GM12864 (cell line): ENCODE data around the gene PDE8B.

Experiments
- DNase-seq: peaks from one replicate; pipeline ENCODE4 v3.0.0-alpha.2; 2011; ENCODE audit warnings: low read depth
- H3K4me3 ChIP-seq: 2 replicates; pipeline ENCODE4 v1.5.1; 2011; ENCODE audit warnings: mild to moderate bottlenecking, low read depth, low read length, control low read depth
- TF ChIP-seq, protein P1 (sequence below): IDR thresholded peaks from 2 replicates; pipeline ENCODE4 v1.5.1; 2011; ENCODE audit warnings: low read depth, mild to moderate bottlenecking, moderate library complexity, low read length, control low read depth, inconsistent platforms; ENCODE audit errors: missing control alignments

The PDE8B gene

DNA sequence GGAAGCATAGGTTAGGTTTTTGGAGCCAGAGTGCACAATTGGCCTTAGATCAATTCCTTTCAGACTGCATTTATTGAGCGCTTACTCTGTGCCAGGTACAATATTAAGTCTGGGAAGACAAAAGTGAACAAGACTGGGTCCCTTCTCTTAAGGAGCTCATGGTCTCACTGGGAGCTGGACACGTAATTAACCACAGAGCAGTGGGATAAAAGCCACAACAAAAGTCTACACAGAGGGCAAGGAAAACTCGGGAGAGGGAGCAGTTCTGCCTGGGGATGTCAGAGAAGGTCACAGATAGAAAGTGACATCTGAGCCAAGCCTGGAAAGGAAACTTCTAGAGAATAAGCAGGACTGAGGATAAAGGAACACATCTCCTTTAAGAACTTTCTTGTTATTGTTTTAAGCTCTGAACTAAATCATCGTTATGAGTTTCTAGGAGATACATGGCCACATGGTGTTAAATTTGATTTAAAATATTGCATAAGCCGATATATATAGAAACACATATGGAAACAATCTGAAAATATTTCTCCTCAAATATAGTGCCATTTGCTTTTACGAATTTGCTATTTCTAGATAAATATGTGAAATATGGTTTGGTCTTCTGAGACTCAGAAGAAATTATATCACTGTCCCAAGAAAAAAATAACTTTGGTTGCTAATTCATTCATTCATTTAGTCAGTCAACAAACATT lies 40.1 kb upstream of the PDE8B start:
- no peak for DNase-seq
- TF ChIP-seq, protein P1, sequence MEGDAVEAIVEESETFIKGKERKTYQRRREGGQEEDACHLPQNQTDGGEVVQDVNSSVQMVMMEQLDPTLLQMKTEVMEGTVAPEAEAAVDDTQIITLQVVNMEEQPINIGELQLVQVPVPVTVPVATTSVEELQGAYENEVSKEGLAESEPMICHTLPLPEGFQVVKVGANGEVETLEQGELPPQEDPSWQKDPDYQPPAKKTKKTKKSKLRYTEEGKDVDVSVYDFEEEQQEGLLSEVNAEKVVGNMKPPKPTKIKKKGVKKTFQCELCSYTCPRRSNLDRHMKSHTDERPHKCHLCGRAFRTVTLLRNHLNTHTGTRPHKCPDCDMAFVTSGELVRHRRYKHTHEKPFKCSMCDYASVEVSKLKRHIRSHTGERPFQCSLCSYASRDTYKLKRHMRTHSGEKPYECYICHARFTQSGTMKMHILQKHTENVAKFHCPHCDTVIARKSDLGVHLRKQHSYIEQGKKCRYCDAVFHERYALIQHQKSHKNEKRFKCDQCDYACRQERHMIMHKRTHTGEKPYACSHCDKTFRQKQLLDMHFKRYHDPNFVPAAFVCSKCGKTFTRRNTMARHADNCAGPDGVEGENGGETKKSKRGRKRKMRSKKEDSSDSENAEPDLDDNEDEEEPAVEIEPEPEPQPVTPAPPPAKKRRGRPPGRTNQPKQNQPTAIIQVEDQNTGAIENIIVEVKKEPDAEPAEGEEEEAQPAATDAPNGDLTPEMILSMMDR: no peak
- no peak overlapping the region for H3K4me3 ChIP-seq

DNA sequence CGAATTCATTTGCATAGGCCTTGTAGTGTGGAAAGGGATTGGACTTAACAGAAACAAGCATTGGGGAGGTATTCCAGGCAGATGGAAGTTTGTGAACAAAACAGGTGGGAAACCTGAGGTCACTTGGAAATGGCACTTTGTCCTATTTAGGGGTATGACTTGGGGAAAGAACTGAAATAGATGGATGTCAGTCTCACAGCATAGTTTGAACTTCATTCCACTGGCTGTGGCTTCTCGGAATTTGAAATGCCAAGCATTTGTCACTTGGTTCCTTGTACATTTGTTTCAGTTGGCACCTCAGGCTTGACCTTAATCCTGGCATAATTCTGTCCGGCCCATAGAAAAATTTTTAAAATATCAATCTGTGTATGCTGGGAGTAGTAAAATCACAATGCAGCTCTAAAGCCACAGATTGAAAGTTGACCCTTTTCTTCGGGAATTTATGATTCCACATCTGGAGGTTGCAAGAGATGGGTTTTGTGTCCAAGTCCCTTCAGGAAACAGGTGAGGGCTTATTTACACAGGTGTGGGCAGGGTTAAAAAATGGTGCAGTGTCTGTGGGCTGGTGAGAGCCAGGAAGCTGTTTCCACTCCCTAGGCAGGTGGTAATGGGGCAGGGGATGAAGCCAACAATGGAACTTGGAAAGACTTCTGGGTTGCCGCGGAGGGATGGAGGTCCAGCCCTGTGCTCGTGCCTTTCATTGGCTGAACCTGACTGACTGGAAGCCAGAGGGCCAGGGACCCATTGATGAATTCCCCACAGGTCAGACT lies 39.2 kb upstream of the PDE8B start:
- TF ChIP-seq, protein P1: no peak

DNA sequence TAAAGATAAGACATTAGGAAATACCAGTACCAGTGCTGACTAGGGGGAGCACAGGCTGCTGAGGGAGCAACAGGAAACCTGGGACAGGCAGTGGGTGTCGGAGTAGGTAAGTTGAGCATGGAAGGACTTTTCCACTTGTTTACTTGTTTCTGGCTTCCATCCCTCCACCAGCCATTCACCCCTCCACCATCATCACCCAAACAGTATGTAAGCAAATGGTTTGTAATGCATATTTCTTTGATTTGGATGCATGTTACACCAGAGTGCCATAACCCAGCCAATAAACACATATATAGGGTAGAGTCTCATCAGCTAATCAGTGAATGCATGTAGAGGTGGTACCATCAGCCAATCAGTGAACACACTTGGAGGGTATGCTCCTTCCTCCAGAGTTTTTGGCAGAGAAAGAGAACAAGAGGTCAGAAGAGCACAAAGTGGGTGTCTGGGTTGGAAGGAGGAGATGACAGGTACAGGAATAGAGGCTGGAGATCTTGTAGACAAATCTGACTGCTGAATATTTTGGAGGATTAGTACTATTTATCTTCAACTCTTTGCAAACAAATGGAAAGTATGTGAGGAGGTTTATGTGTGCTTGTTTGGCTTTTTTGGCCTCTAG lies 37.7 kb upstream of the PDE8B start:
- no peak overlapping the region for H3K4me3 ChIP-seq
- no peak for DNase-seq
- TF ChIP-seq, protein P1: no peak

More for the DNA sequence above, 39.2 kb upstream of the PDE8B start:
- H3K4me3 ChIP-seq: no peak overlapping the region
- DNase-seq: no peak

DNA sequence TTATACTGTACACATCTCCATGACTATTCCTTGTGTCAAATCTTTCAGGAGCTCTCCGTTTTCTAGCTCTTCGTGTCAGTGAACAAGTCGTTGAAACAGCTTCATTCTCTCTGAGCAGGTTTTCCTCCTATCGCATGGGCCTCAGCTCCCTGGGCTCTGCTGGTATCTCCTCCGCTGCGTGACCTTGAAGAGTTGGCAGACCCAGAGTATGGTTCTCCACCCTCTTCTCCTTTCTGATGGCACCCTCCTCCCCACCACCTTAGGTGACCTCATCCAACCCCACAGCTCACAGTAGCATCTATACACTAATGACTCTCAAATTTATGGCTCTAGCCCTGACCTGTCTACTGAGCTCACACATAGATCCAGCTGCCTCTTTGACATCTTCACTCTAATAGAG lies 36.0 kb upstream of the PDE8B start:
- no peak for DNase-seq
- H3K4me3 ChIP-seq: no peak overlapping the region
- TF ChIP-seq, protein P1: no peak

DNA sequence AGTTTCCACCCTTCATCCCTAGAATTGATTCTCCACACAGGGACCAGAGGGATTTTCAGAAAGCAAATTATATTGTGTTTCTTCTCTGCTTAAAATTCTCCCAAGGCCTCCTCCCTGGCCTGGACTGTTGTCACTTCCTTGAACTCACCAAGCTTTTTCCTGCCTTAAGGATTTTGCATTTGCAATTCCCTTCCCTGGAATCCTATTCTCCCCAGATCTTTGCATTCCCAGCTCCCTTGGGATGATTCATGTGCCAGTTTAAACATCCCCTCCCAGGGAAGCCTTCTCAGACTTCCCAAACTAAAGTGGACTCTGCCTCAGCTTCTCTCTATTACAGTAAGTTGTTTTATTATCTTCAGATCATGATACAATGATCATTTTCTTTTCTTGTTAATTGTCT lies 35.2 kb upstream of the PDE8B start:
- TF ChIP-seq, protein P1: no peak
- no peak overlapping the region for H3K4me3 ChIP-seq
- no peak for DNase-seq

DNA sequence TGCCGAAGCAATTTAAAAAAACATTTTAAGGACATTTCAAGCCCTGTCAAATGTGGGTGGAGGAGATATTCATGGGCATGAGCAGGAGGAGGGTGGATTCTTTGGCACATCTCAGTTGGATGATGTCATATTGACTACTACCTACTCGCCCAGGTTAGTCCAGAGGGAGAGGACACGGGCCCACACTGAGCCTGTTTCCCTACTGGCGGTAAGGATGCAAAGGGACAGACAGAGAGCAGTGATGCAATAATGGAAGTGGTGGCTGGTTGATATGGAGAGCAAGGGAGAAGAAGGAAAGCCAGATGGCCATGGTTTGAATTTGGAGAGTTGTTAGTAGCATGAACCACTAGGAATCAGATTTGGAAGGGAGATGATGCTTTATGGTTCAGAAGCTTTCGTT lies 34.1 kb upstream of the PDE8B start:
- DNase-seq: no peak
- no peak overlapping the region for H3K4me3 ChIP-seq
- TF ChIP-seq, protein P1: no peak
